SK-N-SH treated with all-trans-retinoic acid at 6 μM for 48 hours (cell line): ENCODE data around the gene MYL10.

Source experiments
- ATAC-seq: fragments of 200-7000 bp; cut with Tn5 transposase; 3 replicates; pipeline ENCODE4 v1.9.1; 2020; ENCODE audit warnings: mild to moderate bottlenecking, moderate library complexity
- ARNTL ChIP-seq: fragments of 450-650 bp; formaldehyde crosslinking; IDR thresholded peaks from 2 replicates; pipeline ENCODE4 v1.5.0; 2020; ENCODE audit warnings: low read depth, mild to moderate bottlenecking, moderate library complexity, borderline replicate concordance
- BACH2 ChIP-seq: fragments of 250-450 bp; sonication (Bioruptor Pico); IDR thresholded peaks from 2 replicates; pipeline ENCODE4 v1.9.0; 2021; ENCODE audit warnings: mild to moderate bottlenecking, borderline replicate concordance
- CSDC2 ChIP-seq: fragments of 250-450 bp; sonication (Bioruptor Pico); IDR thresholded peaks from 2 replicates; pipeline ENCODE4 v1.5.0; 2020; ENCODE audit warnings: mild to moderate bottlenecking, moderate library complexity
- ESRRG ChIP-seq: fragments of 250-450 bp; sonication (Bioruptor Pico); IDR thresholded peaks from 2 replicates; pipeline ENCODE4 v1.6.1; 2021; ENCODE audit warnings: mild to moderate bottlenecking
- GLIS3 ChIP-seq: fragments of 250-450 bp; sonication (Bioruptor Pico); IDR thresholded peaks from 2 replicates; pipeline ENCODE4 v1.5.0; 2020; ENCODE audit warnings: mild to moderate bottlenecking, moderate library complexity
- ISL1 ChIP-seq: fragments of 250-450 bp; sonication (Bioruptor Pico); IDR thresholded peaks from 2 replicates; pipeline ENCODE4 v2.1.2; 2022; ENCODE audit warnings: mild to moderate bottlenecking, moderate library complexity
- OSR1 ChIP-seq: fragments of 250-450 bp; sonication (Bioruptor Pico); IDR thresholded peaks from 2 replicates; pipeline ENCODE4 v1.8.0; 2022; ENCODE audit warnings: moderate library complexity, mild to moderate bottlenecking, inconsistent platforms
- PPARA ChIP-seq: fragments of 250-450 bp; sonication (Bioruptor Pico); IDR thresholded peaks from 2 replicates; pipeline ENCODE4 v1.5.0; 2020; ENCODE audit warnings: mild to moderate bottlenecking, borderline replicate concordance
- RARB ChIP-seq: fragments of 250-450 bp; sonication (Bioruptor Pico); IDR thresholded peaks from 2 replicates; pipeline ENCODE4 v1.8.0; 2021; ENCODE audit warnings: mild to moderate bottlenecking, moderate library complexity
- SNAI2 ChIP-seq: fragments of 250-450 bp; sonication (Bioruptor Pico); IDR thresholded peaks from 2 replicates; pipeline ENCODE4 v1.5.0; 2020; ENCODE audit warnings: mild to moderate bottlenecking, moderate library complexity
- TOX ChIP-seq: fragments of 250-450 bp; sonication (Bioruptor Pico); IDR thresholded peaks from 2 replicates; pipeline ENCODE4 v1.8.0; 2021; ENCODE audit warnings: mild to moderate bottlenecking, moderate library complexity, borderline replicate concordance
- ZFP3 ChIP-seq: fragments of 250-450 bp; sonication (Bioruptor Pico); IDR thresholded peaks from 2 replicates; pipeline ENCODE4 v1.5.0; 2020; ENCODE audit warnings: mild to moderate bottlenecking, moderate library complexity
- ZFP30 ChIP-seq: fragments of 450-650 bp; formaldehyde crosslinking; IDR thresholded peaks from 2 replicates; pipeline ENCODE4 v1.5.0; 2022; ENCODE audit warnings: mild to moderate bottlenecking, moderate library complexity
- ZNF565 ChIP-seq: fragments of 450-650 bp; formaldehyde crosslinking; conservative IDR thresholded peaks from 2 replicates; pipeline ENCODE4 v1.5.0; 2020; ENCODE audit warnings: low read depth, mild to moderate bottlenecking, moderate library complexity
- ZNF70 ChIP-seq: fragments of 450-650 bp; formaldehyde crosslinking; IDR thresholded peaks from 2 replicates; pipeline ENCODE4 v1.5.0; 2020; ENCODE audit warnings: mild to moderate bottlenecking, moderate library complexity
- ZNF8 ChIP-seq: fragments of 450-650 bp; formaldehyde crosslinking; IDR thresholded peaks from 2 replicates; pipeline ENCODE4 v1.5.0; 2020; ENCODE audit warnings: mild to moderate bottlenecking, moderate library complexity
- TF ChIP-seq, protein P1 (sequence below): fragments of 250-450 bp; sonication (Bioruptor Pico); IDR thresholded peaks from 2 replicates; pipeline ENCODE4 v1.5.0; 2020; ENCODE audit warnings: mild to moderate bottlenecking, moderate library complexity
- TF ChIP-seq, protein P2 (sequence below): fragments of 250-450 bp; sonication (Bioruptor Pico); IDR thresholded peaks from 2 replicates; pipeline ENCODE4 v1.8.0; 2021; ENCODE audit warnings: low read depth, mild to moderate bottlenecking, moderate library complexity, borderline replicate concordance
- TF ChIP-seq, protein P3 (sequence below): fragments of 250-450 bp; sonication (Bioruptor Pico); IDR thresholded peaks from 2 replicates; pipeline ENCODE4 v1.8.0; 2020; ENCODE audit warnings: mild to moderate bottlenecking, moderate library complexity, borderline replicate concordance

MYL10 gene

DNA sequence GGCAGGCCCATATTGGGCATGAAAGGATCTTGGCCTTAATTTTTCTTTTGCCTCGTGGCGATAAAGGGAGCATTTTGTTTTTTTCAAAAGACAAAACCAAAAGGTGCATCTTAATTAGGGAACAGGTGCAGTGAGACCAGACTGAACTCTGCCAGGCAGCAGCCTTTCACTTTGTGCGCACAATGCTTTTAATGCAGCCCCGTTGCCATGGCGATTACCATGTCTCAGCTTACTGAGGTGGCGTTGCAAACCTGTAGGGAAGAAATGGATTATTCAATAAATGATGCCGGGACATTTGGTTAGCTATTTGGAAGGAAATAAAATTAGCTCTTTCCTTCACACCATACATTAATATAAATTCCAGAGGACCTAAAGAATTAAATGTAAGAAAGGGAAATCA, 61.9 kb downstream of the MYL10 start:
- no peak for ATAC-seq
- no peak for TF ChIP-seq RARB (CRISPR knock-in tag)
- TF ChIP-seq, protein P1, sequence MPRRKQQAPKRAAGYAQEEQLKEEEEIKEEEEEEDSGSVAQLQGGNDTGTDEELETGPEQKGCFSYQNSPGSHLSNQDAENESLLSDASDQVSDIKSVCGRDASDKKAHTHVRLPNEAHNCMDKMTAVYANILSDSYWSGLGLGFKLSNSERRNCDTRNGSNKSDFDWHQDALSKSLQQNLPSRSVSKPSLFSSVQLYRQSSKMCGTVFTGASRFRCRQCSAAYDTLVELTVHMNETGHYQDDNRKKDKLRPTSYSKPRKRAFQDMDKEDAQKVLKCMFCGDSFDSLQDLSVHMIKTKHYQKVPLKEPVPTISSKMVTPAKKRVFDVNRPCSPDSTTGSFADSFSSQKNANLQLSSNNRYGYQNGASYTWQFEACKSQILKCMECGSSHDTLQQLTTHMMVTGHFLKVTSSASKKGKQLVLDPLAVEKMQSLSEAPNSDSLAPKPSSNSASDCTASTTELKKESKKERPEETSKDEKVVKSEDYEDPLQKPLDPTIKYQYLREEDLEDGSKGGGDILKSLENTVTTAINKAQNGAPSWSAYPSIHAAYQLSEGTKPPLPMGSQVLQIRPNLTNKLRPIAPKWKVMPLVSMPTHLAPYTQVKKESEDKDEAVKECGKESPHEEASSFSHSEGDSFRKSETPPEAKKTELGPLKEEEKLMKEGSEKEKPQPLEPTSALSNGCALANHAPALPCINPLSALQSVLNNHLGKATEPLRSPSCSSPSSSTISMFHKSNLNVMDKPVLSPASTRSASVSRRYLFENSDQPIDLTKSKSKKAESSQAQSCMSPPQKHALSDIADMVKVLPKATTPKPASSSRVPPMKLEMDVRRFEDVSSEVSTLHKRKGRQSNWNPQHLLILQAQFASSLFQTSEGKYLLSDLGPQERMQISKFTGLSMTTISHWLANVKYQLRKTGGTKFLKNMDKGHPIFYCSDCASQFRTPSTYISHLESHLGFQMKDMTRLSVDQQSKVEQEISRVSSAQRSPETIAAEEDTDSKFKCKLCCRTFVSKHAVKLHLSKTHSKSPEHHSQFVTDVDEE (CRISPR knock-in tag) = no peak
- TF ChIP-seq ESRRG (CRISPR knock-in tag) = no peak
- TF ChIP-seq, protein P2, sequence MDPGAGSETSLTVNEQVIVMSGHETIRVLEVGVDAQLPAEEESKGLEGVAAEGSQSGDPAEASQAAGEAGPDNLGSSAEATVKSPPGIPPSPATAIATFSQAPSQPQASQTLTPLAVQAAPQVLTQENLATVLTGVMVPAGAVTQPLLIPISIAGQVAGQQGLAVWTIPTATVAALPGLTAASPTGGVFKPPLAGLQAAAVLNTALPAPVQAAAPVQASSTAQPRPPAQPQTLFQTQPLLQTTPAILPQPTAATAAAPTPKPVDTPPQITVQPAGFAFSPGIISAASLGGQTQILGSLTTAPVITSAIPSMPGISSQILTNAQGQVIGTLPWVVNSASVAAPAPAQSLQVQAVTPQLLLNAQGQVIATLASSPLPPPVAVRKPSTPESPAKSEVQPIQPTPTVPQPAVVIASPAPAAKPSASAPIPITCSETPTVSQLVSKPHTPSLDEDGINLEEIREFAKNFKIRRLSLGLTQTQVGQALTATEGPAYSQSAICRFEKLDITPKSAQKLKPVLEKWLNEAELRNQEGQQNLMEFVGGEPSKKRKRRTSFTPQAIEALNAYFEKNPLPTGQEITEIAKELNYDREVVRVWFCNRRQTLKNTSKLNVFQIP (CRISPR knock-in tag) = no peak
- no peak for TF ChIP-seq ZFP3 (CRISPR knock-in tag)
- no peak for TF ChIP-seq OSR1
- TF ChIP-seq ZFP30 (CRISPR knock-in tag) = no peak
- TF ChIP-seq PPARA (CRISPR knock-in tag) = no peak
- TF ChIP-seq SNAI2 (CRISPR knock-in tag) = no peak
- no peak for TF ChIP-seq ZNF70 (CRISPR knock-in tag)
- TF ChIP-seq TOX (CRISPR knock-in tag) = no peak
- no peak for TF ChIP-seq GLIS3 (CRISPR knock-in tag)

DNA sequence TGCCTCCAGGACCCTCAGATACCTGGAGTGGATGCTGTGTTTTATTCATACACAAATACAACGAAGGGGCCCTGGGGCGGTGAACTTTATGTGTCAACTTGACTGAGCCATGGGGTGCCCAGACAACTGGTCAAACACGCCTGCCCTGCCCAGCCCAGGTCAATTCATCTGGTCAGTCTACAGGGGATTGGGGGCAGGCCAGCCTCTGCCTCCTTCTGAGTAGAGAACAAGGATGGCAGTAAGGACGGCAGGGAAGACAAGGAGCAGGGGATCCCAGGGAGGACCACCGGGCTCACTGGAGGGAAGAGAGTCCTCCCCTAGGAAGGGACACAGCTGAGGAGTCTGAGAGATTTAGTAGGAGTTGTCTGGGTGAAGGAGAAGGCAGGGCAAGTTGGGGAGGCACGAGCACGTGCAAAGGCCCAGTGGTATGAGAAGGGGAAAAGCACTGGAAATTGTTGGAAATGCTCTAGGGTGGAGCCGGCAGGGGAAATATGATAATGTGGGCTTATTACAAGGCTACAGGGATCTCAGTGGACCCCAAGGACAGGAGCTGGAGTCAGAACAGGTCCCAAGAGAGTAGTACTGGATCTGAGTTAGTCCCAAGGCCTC, 63.4 kb downstream of the MYL10 start:
- no peak for ATAC-seq
- TF ChIP-seq, protein P1 (CRISPR knock-in tag) = no peak
- TF ChIP-seq ZNF565 (CRISPR knock-in tag) (no peak), ZNF70 (CRISPR knock-in tag) (no peak), ARNTL (CRISPR knock-in tag) (no peak), RARB (CRISPR knock-in tag) (no peak), PPARA (CRISPR knock-in tag) (no peak), BACH2 (CRISPR knock-in tag) (no peak), OSR1 (no peak), ZNF8 (CRISPR knock-in tag) (no peak), CSDC2 (CRISPR knock-in tag) (no peak), GLIS3 (CRISPR knock-in tag) (no peak)
- TF ChIP-seq, protein P2 (CRISPR knock-in tag) = no peak

DNA sequence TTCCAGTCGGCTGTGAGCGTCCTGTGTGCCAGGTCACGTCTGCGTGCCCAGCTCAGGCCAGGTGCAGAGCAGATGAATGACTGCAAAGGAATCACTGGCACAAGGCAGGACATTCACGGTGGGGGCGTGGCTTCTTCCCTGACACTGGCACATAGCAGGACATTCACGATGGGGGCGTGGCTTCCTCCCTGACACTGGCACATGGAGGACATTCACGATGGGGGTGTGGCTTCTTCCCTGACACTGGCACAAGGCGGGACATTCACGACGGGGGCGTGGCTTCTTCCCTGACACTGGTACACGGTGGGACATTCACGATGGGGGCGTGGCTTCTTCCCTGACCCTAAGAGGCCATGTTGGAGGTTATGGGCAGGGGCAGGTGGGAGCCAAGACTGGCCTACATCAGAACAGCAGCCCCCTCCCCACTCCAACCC, 64.3 kb downstream of the MYL10 start:
- TF ChIP-seq ISL1 (CRISPR knock-in tag) = no peak
- TF ChIP-seq PPARA (CRISPR knock-in tag) = no peak
- TF ChIP-seq CSDC2 (CRISPR knock-in tag) = no peak
- TF ChIP-seq, protein P3, sequence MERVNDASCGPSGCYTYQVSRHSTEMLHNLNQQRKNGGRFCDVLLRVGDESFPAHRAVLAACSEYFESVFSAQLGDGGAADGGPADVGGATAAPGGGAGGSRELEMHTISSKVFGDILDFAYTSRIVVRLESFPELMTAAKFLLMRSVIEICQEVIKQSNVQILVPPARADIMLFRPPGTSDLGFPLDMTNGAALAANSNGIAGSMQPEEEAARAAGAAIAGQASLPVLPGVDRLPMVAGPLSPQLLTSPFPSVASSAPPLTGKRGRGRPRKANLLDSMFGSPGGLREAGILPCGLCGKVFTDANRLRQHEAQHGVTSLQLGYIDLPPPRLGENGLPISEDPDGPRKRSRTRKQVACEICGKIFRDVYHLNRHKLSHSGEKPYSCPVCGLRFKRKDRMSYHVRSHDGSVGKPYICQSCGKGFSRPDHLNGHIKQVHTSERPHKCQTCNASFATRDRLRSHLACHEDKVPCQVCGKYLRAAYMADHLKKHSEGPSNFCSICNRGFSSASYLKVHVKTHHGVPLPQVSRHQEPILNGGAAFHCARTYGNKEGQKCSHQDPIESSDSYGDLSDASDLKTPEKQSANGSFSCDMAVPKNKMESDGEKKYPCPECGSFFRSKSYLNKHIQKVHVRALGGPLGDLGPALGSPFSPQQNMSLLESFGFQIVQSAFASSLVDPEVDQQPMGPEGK = no peak
- TF ChIP-seq GLIS3 (CRISPR knock-in tag) = no peak
- TF ChIP-seq BACH2 (CRISPR knock-in tag) = no peak
- ATAC-seq = peak; percentile 40; the same call in 2 of the 3 replicates
